ENCODE results near the gene ADGRV1. TPM values are rescaled to one million over a fixed set of nuclear protein-coding genes. Genes with fewer than 3 reads are reported as not detected.

ADGRV1 gene
- total RNA-seq, 1 donor from 2014 or later: under 0.01 TPM

- DNase-seq (ENCODE audit: low read depth in 2 of 2): peak in 1 of 2 donors; percentile 91
Observed at GRCh38 chr5:91151947-91152346, 593.4 kb downstream of the ADGRV1 start.

GRCh38 chr5:91154338-91154737 lies 595.7 kb downstream of the ADGRV1 start:
- DNase-seq (ENCODE audit: low read depth in 2 of 2): no peak

- no peak for DNase-seq (ENCODE audit: low read depth in 2 of 2)
Observed at GRCh38 chr5:91155274-91155673, 596.7 kb downstream of the ADGRV1 start.

- peak in 1 of 2 donors; percentile 35 for DNase-seq (ENCODE audit: low read depth in 2 of 2)
Observed at GRCh38 chr5:91156242-91156641, 597.6 kb downstream of the ADGRV1 start.

GRCh38 chr5:91158011-91158410 lies 599.4 kb downstream of the ADGRV1 start:
- DNase-seq (ENCODE audit: low read depth in 2 of 2): no peak

- DNase-seq (ENCODE audit: low read depth in 2 of 2): no peak
Observed at GRCh38 chr5:91159647-91160046, 601.0 kb downstream of the ADGRV1 start.

- DNase-seq (ENCODE audit: low read depth in 2 of 2): no peak
Observed at GRCh38 chr5:91160714-91161285, 602.2 kb downstream of the ADGRV1 start.

- DNase-seq (ENCODE audit: low read depth in 2 of 2): peak; percentile 89 to 99
Observed at GRCh38 chr5:91162534-91163381, 604.2 kb downstream of the ADGRV1 start.

- no peak for DNase-seq (ENCODE audit: low read depth in 2 of 2)
Observed at GRCh38 chr5:91164424-91164823, 605.8 kb downstream of the ADGRV1 start.

GRCh38 chr5:91166059-91166807 lies 607.6 kb downstream of the ADGRV1 start:
- peak in 1 of 2 donors; percentile 75 for DNase-seq (ENCODE audit: low read depth in 2 of 2)

- no peak for DNase-seq (ENCODE audit: low read depth in 2 of 2)
Observed at GRCh38 chr5:91168859-91169258, 610.3 kb downstream of the ADGRV1 start.

GRCh38 chr5:91170266-91170665 lies 611.7 kb downstream of the ADGRV1 start:
- peak; percentile 23 to 83 for DNase-seq (ENCODE audit: low read depth in 2 of 2)

GRCh38 chr5:91171322-91171721 lies 612.7 kb downstream of the ADGRV1 start:
- DNase-seq (ENCODE audit: low read depth in 2 of 2): no peak

- DNase-seq (ENCODE audit: low read depth in 2 of 2): no peak
Observed at GRCh38 chr5:91174396-91174795, 615.8 kb downstream of the ADGRV1 start.

GRCh38 chr5:91175708-91176107 lies 617.1 kb downstream of the ADGRV1 start:
- DNase-seq (ENCODE audit: low read depth in 2 of 2): no peak

GRCh38 chr5:91176288-91177016 lies 617.9 kb downstream of the ADGRV1 start:
- DNase-seq (ENCODE audit: low read depth in 2 of 2): no peak

- DNase-seq (ENCODE audit: low read depth in 2 of 2): no peak
Observed at GRCh38 chr5:91177085-91177484, 618.5 kb downstream of the ADGRV1 start.

- DNase-seq (ENCODE audit: low read depth in 2 of 2): no peak
Observed at GRCh38 chr5:91177639-91178038, 619.0 kb downstream of the ADGRV1 start.

GRCh38 chr5:91178461-91178860 lies 619.9 kb downstream of the ADGRV1 start:
- DNase-seq (ENCODE audit: low read depth in 2 of 2): peak in 1 of 2 donors; percentile 71

GRCh38 chr5:91179018-91179417 lies 620.4 kb downstream of the ADGRV1 start:
- DNase-seq (ENCODE audit: low read depth in 2 of 2): peak in 1 of 2 donors; percentile 50

GRCh38 chr5:91180506-91180905 lies 621.9 kb downstream of the ADGRV1 start:
- DNase-seq (ENCODE audit: low read depth in 2 of 2): no peak

- DNase-seq (ENCODE audit: low read depth in 2 of 2): peak in 1 of 2 donors; percentile 26
Observed at GRCh38 chr5:91182763-91183162, 624.2 kb downstream of the ADGRV1 start.
